GM21825 (cell line): Measurements from ENCODE around the gene CD300LD.
"Not testable (repeated sequence)": the region's sequence is repeated elsewhere in the genome, so short reads cannot be mapped to it uniquely, and the experiment has no call there.

Source experiments
- ATAC-seq: cut with Tn5 transposase; IDR thresholded peaks from one replicate; pipeline ENCODE4 v1.9.1; 2021; ENCODE audit warnings: mild to moderate bottlenecking, moderate library complexity; ENCODE audit not compliant: unreplicated experiment

Gene CD300LD

GRCh38 chr17:74573635-74574034, 18.4 kb downstream of the CD300LD start:
- not testable (repeated sequence) for ATAC-seq

GRCh38 chr17:74573169-74573568, 18.9 kb downstream of the CD300LD start:
- ATAC-seq, result no peak

GRCh38 chr17:74571621-74572270, 20.3 kb downstream of the CD300LD start:
- ATAC-seq, result no peak

- no peak for ATAC-seq
Observed at GRCh38 chr17:74569020-74570003, 22.8 kb downstream of the CD300LD start.

DNA sequence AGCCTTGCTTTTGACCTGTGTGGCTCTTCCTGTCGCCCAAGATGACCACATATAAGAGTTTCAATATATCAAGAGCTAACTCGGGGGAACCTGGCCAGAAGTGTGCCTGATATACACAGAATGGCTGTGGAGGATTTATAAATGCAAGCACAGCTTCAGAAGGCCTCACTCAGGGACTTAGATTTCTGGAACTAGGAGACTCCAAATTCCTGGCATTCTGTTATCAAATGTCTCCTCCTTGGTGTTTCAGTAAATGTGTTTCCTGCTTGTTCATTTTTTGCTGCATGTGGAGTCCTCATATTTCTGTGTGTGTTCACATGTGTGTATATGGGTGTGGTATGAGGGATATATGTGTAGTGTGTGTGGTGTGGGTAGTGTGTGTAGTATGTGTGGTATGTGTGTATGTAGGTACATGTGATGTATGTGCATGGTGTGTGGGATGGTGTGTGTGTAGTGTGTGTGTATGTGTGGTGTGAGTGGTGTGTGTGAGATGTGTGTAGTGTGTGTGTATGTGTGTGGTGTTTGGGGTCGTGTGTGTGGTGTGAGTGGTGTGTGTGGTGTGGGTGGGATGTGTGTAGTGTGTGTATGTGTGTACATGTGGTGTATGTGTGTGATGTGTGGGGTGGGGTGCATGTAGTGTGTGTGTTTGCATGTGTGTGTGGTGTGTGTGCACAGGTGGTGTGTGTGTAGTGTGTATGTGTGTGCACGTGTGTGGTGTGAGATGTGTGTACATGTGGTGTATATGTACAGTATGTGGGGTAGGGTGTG, 23.8 kb downstream of the CD300LD start:
- no peak for ATAC-seq

- no peak for ATAC-seq
Observed at GRCh38 chr17:74567397-74567796, 24.7 kb downstream of the CD300LD start, which contains the start of gene CD300H. Gene CD300H, minus strand, starts transcription at chr17:74567509.

- ATAC-seq, result no peak
Observed at GRCh38 chr17:74566132-74566753, 25.8 kb downstream of the CD300LD start.

DNA sequence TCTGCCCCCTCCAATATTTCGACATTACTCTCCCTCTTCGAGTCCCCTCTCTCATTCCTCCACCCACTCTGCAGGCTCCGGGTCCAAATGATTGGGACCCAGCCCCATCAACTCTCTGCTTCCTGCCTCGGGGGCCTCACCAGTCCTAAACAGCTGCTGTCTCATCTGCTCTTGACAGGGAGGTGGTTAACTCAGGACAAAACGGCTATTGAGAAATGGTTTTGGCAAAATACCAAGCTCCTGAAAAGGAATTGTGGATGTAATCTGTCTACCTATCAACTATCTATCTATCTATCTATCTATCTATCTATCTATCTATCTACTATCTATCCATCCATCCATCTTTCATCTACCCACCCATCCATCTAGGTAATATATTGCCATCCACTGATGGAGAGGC, 27.0 kb downstream of the CD300LD start:
- no peak for ATAC-seq

GRCh38 chr17:74563358-74563757, 28.7 kb downstream of the CD300LD start:
- no peak for ATAC-seq

- no peak for ATAC-seq
Observed at GRCh38 chr17:74561586-74561985, 30.5 kb downstream of the CD300LD start.

GRCh38 chr17:74558882-74559519, 33.1 kb downstream of the CD300LD start:
- ATAC-seq, result no peak

DNA sequence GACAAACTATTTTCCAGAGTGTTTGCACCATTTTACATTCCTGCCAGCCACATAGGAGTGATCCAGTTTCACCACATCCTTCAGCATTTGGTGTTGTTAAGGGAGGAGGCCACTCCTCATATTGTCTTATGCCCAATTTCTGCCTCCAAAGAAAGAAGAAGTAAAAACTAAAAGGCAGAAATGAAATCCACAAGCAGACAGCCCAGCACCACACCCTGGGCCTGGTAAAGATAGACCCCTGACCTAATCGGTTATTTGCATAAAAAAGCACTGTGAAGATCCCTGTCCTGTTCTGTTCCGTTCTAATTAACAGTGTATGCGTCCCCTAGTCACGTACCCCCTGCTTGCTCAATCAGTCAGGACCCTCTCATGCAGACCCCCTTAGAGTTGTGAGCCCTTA, 33.7 kb downstream of the CD300LD start:
- ATAC-seq, result not testable (repeated sequence)

DNA sequence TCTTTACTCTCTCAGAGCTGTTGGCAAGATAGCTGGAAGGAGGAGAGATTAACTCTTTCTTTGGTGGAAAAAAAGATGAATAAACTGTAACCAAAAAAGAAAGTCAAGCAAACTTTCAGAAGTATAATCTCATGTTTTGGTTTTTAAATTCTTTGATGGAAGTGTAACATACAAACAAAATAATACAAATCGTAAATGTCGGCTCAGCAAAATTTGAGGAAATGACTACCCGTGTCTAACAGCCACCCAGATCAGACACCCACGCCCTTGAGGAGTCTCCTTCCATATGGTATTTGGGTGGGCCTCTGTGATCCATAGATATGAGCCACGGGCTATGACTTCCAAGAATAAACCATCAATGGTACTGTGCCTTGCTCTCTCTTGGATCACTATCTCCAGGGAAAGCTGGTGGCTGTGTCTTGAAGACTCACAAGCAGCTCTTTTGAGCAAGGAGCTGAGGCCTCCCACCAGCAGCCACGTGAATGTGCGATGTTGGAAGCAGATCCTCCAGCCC, 36.6 kb downstream of the CD300LD start:
- ATAC-seq, result no peak

DNA sequence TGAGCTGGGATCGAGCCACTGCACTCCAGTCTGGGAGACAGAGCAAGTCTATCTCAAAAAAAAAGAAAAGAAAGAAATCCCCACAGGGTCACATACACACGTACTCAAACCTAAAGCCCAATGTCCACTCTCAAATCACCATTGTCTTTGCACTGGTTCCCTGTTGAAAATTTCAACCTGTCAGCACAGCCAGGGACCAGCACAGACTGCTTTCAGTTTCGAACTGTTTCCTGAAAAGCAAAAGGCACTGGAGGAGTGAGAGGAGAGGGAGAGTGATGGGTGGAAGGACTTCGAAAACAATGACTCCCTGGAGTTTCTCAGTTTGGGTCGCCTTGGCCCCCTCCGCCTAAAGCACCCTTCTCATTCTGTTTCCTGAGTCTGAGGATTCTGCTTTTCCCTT, 37.2 kb downstream of the CD300LD start:
- no peak for ATAC-seq

- ATAC-seq, result no peak
Observed at GRCh38 chr17:74552037-74552436, 40.0 kb downstream of the CD300LD start.

GRCh38 chr17:74550602-74551001, 41.5 kb downstream of the CD300LD start:
- no peak for ATAC-seq

GRCh38 chr17:74549343-74549742, 42.7 kb downstream of the CD300LD start:
- ATAC-seq, result no peak

DNA sequence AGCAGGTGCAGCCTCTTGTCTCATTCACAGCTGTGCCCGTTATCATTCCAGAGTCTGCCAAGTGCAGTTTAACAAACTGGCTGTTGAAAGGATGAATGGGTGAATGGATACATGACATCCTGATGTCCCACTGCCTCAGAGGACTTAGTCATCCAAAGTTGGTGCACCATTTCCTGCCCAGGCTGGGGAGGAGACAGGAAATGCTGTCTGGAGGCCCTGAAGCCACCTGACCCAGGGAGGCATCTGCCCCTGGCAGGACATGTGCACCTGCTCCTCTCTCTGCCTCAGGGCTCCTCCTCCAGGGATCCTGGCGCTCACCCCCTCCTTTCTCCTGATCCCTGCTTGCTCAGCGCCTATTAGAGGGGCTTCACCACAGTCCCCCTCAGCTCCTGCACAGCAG, 44.3 kb downstream of the CD300LD start:
- ATAC-seq, result no peak

- no peak for ATAC-seq
Observed at GRCh38 chr17:74547264-74547663, 44.8 kb downstream of the CD300LD start.

DNA sequence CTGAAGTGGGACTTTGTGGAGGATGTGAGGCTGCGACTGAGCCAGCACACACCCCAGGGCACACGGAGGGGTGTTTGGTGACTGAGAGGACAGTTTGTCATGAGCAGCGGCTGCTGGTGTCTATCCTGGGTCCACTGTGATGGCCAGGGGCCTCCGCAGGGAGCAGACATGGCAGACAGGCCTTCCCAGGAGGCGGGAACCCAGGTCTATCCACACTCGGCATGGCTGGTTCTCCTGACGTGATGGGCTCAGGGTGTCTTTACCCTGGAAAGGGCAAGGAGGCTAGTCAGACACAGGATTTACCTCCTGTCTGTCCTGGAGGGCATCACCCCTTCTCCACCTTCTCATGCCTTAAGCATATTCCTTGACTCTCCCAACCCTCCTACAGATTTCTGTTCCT, 45.5 kb downstream of the CD300LD start:
- ATAC-seq, result no peak
